AG09319 (cell line): ENCODE results near the gene SRGAP2B.
"Not testable (repeated sequence)": the region's sequence is repeated elsewhere in the genome, so short reads cannot be mapped to it uniquely, and the experiment has no call there.

Experiments
- DNase-seq: peaks from one replicate; pipeline ENCODE4 v3.0.0-alpha.2; 2010; ENCODE audit warnings: low read depth; ENCODE audit errors: extremely low read depth

SRGAP2B gene

GRCh38 chr1:145000074-145000742 lies 94.9 kb downstream of the SRGAP2B start:
- not testable (repeated sequence) for DNase-seq

- DNase-seq, result not testable (repeated sequence)
Measured at GRCh38 chr1:144998981-144999273, 96.2 kb downstream of the SRGAP2B start.

- not testable (repeated sequence) for DNase-seq
Measured at GRCh38 chr1:144998134-144998980, 96.8 kb downstream of the SRGAP2B start.

GRCh38 chr1:144995833-144996410 lies 99.2 kb downstream of the SRGAP2B start:
- DNase-seq, result not testable (repeated sequence)

- not testable (repeated sequence) for DNase-seq
Measured at GRCh38 chr1:144992915-144993314, 102.2 kb downstream of the SRGAP2B start.

GRCh38 chr1:144990611-144991010 lies 104.5 kb downstream of the SRGAP2B start:
- DNase-seq, result not testable (repeated sequence)

GRCh38 chr1:144987131-144987530 lies 108.0 kb downstream of the SRGAP2B start:
- DNase-seq, result not testable (repeated sequence)

GRCh38 chr1:144986171-144986860 lies 108.8 kb downstream of the SRGAP2B start:
- not testable (repeated sequence) for DNase-seq

GRCh38 chr1:144985550-144986170 lies 109.5 kb downstream of the SRGAP2B start:
- DNase-seq, result not testable (repeated sequence)

- DNase-seq, result not testable (repeated sequence)
Measured at GRCh38 chr1:144982802-144983525, 112.2 kb downstream of the SRGAP2B start.

GRCh38 chr1:144981157-144981556 lies 114.0 kb downstream of the SRGAP2B start:
- not testable (repeated sequence) for DNase-seq

GRCh38 chr1:144979960-144980595 lies 115.0 kb downstream of the SRGAP2B start:
- DNase-seq, result not testable (repeated sequence)

- not testable (repeated sequence) for DNase-seq
Measured at GRCh38 chr1:144977856-144978255, 117.3 kb downstream of the SRGAP2B start.

GRCh38 chr1:144971936-144972335 lies 123.2 kb downstream of the SRGAP2B start:
- DNase-seq, result not testable (repeated sequence)

GRCh38 chr1:144966488-144966887 lies 128.6 kb downstream of the SRGAP2B start:
- DNase-seq, result not testable (repeated sequence)

- not testable (repeated sequence) for DNase-seq
Measured at GRCh38 chr1:144964765-144965164, 130.4 kb downstream of the SRGAP2B start.

- not testable (repeated sequence) for DNase-seq
Measured at GRCh38 chr1:144964186-144964585, 130.9 kb downstream of the SRGAP2B start.

- DNase-seq, result not testable (repeated sequence)
Measured at GRCh38 chr1:144963571-144963970, 131.6 kb downstream of the SRGAP2B start.
